Measurements from ENCODE around the gene OLIG2.
A peak's percentile ranks its signal among the peaks of the same experiment; 100 is the strongest.

OLIG2 gene

GRCh38 chr21:33069243-33069642, 43.5 kb downstream of the OLIG2 start:
- no peaks in the 10 kb centered on the region for H3K36me3 ChIP-seq (ENCODE audit: control insufficient read depth, insufficient read depth, low read length)
- peaks cover 99% of the 10 kb centered on the region for H3K27me3 ChIP-seq (ENCODE audit: control insufficient read depth, insufficient read depth, low read length)
- no peak overlapping the region for H3K27ac ChIP-seq (ENCODE audit: low read depth, low read length)
- no peak overlapping the region for H3K9ac ChIP-seq (ENCODE audit: low read length)
- peaks cover 4% of the 10 kb centered on the region; the same call in 1 of the 2 replicates for H3K9me3 ChIP-seq (ENCODE audit: control insufficient read depth, insufficient read depth, low read depth, low read length)
- H3K4me1 ChIP-seq (ENCODE audit: control insufficient read depth, insufficient read depth, low read length) = peaks cover 17% of the 10 kb centered on the region
- no peak overlapping the region for H3K4me3 ChIP-seq (ENCODE audit: low read depth, low read length)

- H3K27me3 ChIP-seq (ENCODE audit: control insufficient read depth, insufficient read depth, low read length) = peaks cover 99% of the 10 kb centered on the region
- H3K27ac ChIP-seq (ENCODE audit: low read depth, low read length) = no peak overlapping the region
- peaks cover 15% of the 10 kb centered on the region for H3K4me1 ChIP-seq (ENCODE audit: control insufficient read depth, insufficient read depth, low read length)
- H3K4me3 ChIP-seq (ENCODE audit: low read depth, low read length) = 0 out of 2 replicates have a peak overlapping the region, but pooled peaks have one; percentile 65
- H3K9me3 ChIP-seq (ENCODE audit: control insufficient read depth, insufficient read depth, low read depth, low read length) = peaks cover 4% of the 10 kb centered on the region; the same call in 1 of the 2 replicates
- H3K36me3 ChIP-seq (ENCODE audit: control insufficient read depth, insufficient read depth, low read length) = no peaks in the 10 kb centered on the region
- H3K9ac ChIP-seq (ENCODE audit: low read length) = no peak overlapping the region
These were observed 43.9 kb downstream of the OLIG2 start for GRCh38 chr21:33069645-33069993.

- peak within 1 kb of the TSS; percentile 65 for H3K4me3 ChIP-seq (ENCODE audit: low read depth, low read length)
- no peak within 1 kb of the TSS for H3K9ac ChIP-seq (ENCODE audit: low read length)
- peaks cover 99% of the 10 kb centered on the region for H3K27me3 ChIP-seq (ENCODE audit: control insufficient read depth, insufficient read depth, low read length)
These were observed 44.4 kb downstream of the OLIG2 start, which contains the start of gene OLIG1 for GRCh38 chr21:33069994-33070743. Gene OLIG1, plus strand, starts transcription at chr21:33070141. Its CDS starts 106 bp downstream, at chr21:33070247.

GRCh38 chr21:33070744-33070997, 44.9 kb downstream of the OLIG2 start:
- H3K4me3 ChIP-seq (ENCODE audit: low read depth, low read length) = peak overlapping the region; percentile 65
- peaks cover 22% of the 10 kb centered on the region for H3K4me1 ChIP-seq (ENCODE audit: control insufficient read depth, insufficient read depth, low read length)
- H3K36me3 ChIP-seq (ENCODE audit: control insufficient read depth, insufficient read depth, low read length) = no peaks in the 10 kb centered on the region
- no peak overlapping the region for H3K9ac ChIP-seq (ENCODE audit: low read length)
- peaks cover 4% of the 10 kb centered on the region; the same call in 1 of the 2 replicates for H3K9me3 ChIP-seq (ENCODE audit: control insufficient read depth, insufficient read depth, low read depth, low read length)
- peaks cover 100% of the 10 kb centered on the region for H3K27me3 ChIP-seq (ENCODE audit: control insufficient read depth, insufficient read depth, low read length)
- no peak overlapping the region for H3K27ac ChIP-seq (ENCODE audit: low read depth, low read length)

More at GRCh38 chr21:33069994-33070743, 44.4 kb downstream of the OLIG2 start, which contains the start of gene OLIG1:
- H3K9me3 ChIP-seq (ENCODE audit: control insufficient read depth, insufficient read depth, low read depth, low read length) = peaks cover 4% of the 10 kb centered on the region; the same call in 1 of the 2 replicates
- peaks cover 18% of the 10 kb centered on the region for H3K4me1 ChIP-seq (ENCODE audit: control insufficient read depth, insufficient read depth, low read length)
- H3K36me3 ChIP-seq (ENCODE audit: control insufficient read depth, insufficient read depth, low read length) = no peaks in the 10 kb centered on the region
- no peak within 1 kb of the TSS for H3K27ac ChIP-seq (ENCODE audit: low read depth, low read length)

GRCh38 chr21:33070998-33071769, 45.4 kb downstream of the OLIG2 start:
- peaks cover 100% of the 10 kb centered on the region for H3K27me3 ChIP-seq (ENCODE audit: control insufficient read depth, insufficient read depth, low read length)
- H3K27ac ChIP-seq (ENCODE audit: low read depth, low read length) = no peak overlapping the region
- H3K4me3 ChIP-seq (ENCODE audit: low read depth, low read length) = peak overlapping the region; percentile 65
- peaks cover 4% of the 10 kb centered on the region; the same call in 1 of the 2 replicates for H3K9me3 ChIP-seq (ENCODE audit: control insufficient read depth, insufficient read depth, low read depth, low read length)
- no peak overlapping the region for H3K9ac ChIP-seq (ENCODE audit: low read length)
- H3K4me1 ChIP-seq (ENCODE audit: control insufficient read depth, insufficient read depth, low read length) = peaks cover 27% of the 10 kb centered on the region
- H3K36me3 ChIP-seq (ENCODE audit: control insufficient read depth, insufficient read depth, low read length) = no peaks in the 10 kb centered on the region

- H3K27me3 ChIP-seq (ENCODE audit: control insufficient read depth, insufficient read depth, low read length) = peaks cover 100% of the 10 kb centered on the region
- peaks cover 33% of the 10 kb centered on the region for H3K4me1 ChIP-seq (ENCODE audit: control insufficient read depth, insufficient read depth, low read length)
- no peaks in the 10 kb centered on the region for H3K36me3 ChIP-seq (ENCODE audit: control insufficient read depth, insufficient read depth, low read length)
- H3K9ac ChIP-seq (ENCODE audit: low read length) = no peak overlapping the region
- H3K27ac ChIP-seq (ENCODE audit: low read depth, low read length) = no peak overlapping the region
- peak overlapping the region; percentile 65 for H3K4me3 ChIP-seq (ENCODE audit: low read depth, low read length)
- H3K9me3 ChIP-seq (ENCODE audit: control insufficient read depth, insufficient read depth, low read depth, low read length) = peaks cover 4% of the 10 kb centered on the region; the same call in 1 of the 2 replicates
These were observed 46.1 kb downstream of the OLIG2 start for GRCh38 chr21:33071770-33072306.

- Histone ChIP-seq H3K36me3 (ENCODE audit: control insufficient read depth, insufficient read depth, low read length) (no peaks in the 10 kb centered on the region), H3K9me3 (ENCODE audit: control insufficient read depth, insufficient read depth, low read depth, low read length) (peaks cover 2% of the 10 kb centered on the region; the same call in 1 of the 2 replicates), H3K27me3 (ENCODE audit: control insufficient read depth, insufficient read depth, low read length) (peaks cover 98% of the 10 kb centered on the region), H3K9ac (ENCODE audit: low read length) (no peak overlapping the region), H3K4me1 (ENCODE audit: control insufficient read depth, insufficient read depth, low read length) (peaks cover 33% of the 10 kb centered on the region), H3K4me3 (ENCODE audit: low read depth, low read length) (no peak overlapping the region), H3K27ac (ENCODE audit: low read depth, low read length) (no peak overlapping the region)
These were observed 47.9 kb downstream of the OLIG2 start for GRCh38 chr21:33073636-33074035.

GRCh38 chr21:33075128-33075527, 49.4 kb downstream of the OLIG2 start:
- peaks cover 33% of the 10 kb centered on the region for H3K4me1 ChIP-seq (ENCODE audit: control insufficient read depth, insufficient read depth, low read length)
- no peak overlapping the region for H3K9ac ChIP-seq (ENCODE audit: low read length)
- peaks cover 83% of the 10 kb centered on the region for H3K27me3 ChIP-seq (ENCODE audit: control insufficient read depth, insufficient read depth, low read length)
- no peaks in the 10 kb centered on the region for H3K9me3 ChIP-seq (ENCODE audit: control insufficient read depth, insufficient read depth, low read depth, low read length)
- no peak overlapping the region for H3K27ac ChIP-seq (ENCODE audit: low read depth, low read length)
- no peaks in the 10 kb centered on the region for H3K36me3 ChIP-seq (ENCODE audit: control insufficient read depth, insufficient read depth, low read length)
- H3K4me3 ChIP-seq (ENCODE audit: low read depth, low read length) = 0 out of 2 replicates have a peak overlapping the region, but pooled peaks have one; percentile 30

GRCh38 chr21:33075596-33076195, 50.0 kb downstream of the OLIG2 start:
- Histone ChIP-seq H3K9me3 (ENCODE audit: control insufficient read depth, insufficient read depth, low read depth, low read length) (no peaks in the 10 kb centered on the region), H3K9ac (ENCODE audit: low read length) (no peak overlapping the region), H3K27me3 (ENCODE audit: control insufficient read depth, insufficient read depth, low read length) (peaks cover 78% of the 10 kb centered on the region), H3K4me1 (ENCODE audit: control insufficient read depth, insufficient read depth, low read length) (peaks cover 33% of the 10 kb centered on the region), H3K36me3 (ENCODE audit: control insufficient read depth, insufficient read depth, low read length) (no peaks in the 10 kb centered on the region), H3K27ac (ENCODE audit: low read depth, low read length) (no peak overlapping the region), H3K4me3 (ENCODE audit: low read depth, low read length) (no peak overlapping the region)

- H3K27ac ChIP-seq (ENCODE audit: low read depth, low read length) = no peak overlapping the region
- H3K4me1 ChIP-seq (ENCODE audit: control insufficient read depth, insufficient read depth, low read length) = peaks cover 29% of the 10 kb centered on the region
- H3K27me3 ChIP-seq (ENCODE audit: control insufficient read depth, insufficient read depth, low read length) = peaks cover 67% of the 10 kb centered on the region
- no peaks in the 10 kb centered on the region for H3K9me3 ChIP-seq (ENCODE audit: control insufficient read depth, insufficient read depth, low read depth, low read length)
- no peak overlapping the region for H3K9ac ChIP-seq (ENCODE audit: low read length)
- no peak overlapping the region for H3K4me3 ChIP-seq (ENCODE audit: low read depth, low read length)
- H3K36me3 ChIP-seq (ENCODE audit: control insufficient read depth, insufficient read depth, low read length) = no peaks in the 10 kb centered on the region
These were observed 51.0 kb downstream of the OLIG2 start for GRCh38 chr21:33076600-33077329.

Measured in HUES6 (cell line).